ENCODE measurements around the gene MOB2.

MOB2 gene, protein sequence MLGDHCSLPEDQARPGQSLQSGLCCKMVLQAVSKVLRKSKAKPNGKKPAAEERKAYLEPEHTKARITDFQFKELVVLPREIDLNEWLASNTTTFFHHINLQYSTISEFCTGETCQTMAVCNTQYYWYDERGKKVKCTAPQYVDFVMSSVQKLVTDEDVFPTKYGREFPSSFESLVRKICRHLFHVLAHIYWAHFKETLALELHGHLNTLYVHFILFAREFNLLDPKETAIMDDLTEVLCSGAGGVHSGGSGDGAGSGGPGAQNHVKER

DNA sequence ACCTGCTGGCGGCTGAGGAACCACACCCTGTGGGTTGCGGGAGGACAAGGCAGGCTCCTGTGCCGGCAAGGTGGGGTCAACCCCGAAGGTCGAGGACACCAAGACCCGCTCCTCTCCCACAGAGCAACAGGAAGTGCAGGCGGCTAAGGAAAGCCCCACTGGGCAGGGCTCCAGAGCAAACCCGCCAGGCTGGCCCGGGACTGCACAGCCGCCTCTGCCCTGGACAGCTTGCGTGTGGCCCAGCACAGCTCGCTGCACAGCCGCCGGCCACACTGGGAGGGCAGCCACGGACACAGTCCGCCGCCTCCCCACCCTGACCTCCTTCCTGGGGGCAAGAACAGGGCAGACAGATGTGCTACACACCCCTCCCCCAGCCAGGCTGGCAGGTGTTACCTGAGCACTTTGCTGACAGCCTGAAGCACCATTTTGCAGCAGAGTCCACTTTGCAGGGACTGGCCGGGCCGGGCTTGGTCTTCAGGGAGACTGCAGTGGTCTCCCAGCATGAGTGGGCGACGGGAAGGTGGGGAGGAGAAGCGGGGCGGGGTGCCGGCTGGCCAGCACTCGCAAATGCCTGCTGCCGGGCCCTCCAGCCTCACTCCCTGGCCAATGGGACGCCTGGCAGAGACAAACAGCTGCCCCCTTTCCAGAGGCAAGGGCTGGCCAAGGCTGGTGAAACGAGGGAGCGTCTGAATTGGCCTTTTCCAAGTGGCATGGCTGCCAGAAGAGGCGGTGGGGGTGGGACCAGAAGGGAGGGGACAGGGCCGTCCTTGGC, at the start of gene MOB2:
Gene MOB2, minus strand, starts transcription at position 726 of the 772 bp plus-strand sequence. Its CDS starts 223 bp downstream, at position 503.
- FAIRE-seq (no peak), DNase-seq (ENCODE audit: insufficient read length, low spot score) (no peak)

DNA sequence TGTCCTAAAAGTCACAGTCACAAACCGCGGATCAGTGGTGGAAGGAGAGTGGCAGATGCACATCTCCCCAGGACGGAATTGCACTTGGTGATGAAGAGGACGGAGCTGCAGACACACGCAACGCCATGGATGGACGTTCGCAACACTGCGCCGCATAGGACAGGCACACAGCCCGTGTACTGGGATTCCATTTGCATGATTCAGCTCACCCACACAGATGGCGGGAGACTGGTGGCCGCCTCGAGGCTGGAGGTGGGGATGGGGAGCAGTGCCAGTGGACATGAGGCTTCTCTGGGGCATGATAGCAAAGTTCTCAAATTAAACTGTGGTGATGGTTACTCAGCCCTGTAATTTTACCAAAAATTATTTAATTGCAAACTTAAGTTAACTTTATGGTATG, 48.1 kb upstream of the MOB2 start:
- no peak for DNase-seq (ENCODE audit: insufficient read length, low spot score)
- no peak for FAIRE-seq

DNA sequence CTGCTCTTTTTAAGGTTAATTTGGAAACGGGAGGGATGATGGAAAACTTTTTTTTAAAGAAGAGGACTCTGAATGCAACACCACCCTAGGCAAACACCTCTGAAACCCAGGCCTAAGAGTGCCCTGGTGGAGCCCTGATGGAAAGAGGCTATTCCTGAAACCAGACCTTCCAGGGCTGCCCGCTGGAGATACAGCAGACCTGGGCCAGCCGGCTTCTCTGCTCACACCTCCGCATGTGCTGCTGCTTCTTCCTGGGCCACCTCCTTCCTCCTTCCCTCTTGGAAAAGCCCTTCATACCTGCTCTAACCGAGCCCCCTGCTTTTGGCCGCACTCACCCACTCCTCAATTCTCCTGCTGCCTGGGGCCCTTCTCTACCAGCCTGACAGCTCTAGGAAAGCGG, 47.6 kb upstream of the MOB2 start:
- no peak for FAIRE-seq
- no peak for DNase-seq (ENCODE audit: insufficient read length, low spot score)

DNA sequence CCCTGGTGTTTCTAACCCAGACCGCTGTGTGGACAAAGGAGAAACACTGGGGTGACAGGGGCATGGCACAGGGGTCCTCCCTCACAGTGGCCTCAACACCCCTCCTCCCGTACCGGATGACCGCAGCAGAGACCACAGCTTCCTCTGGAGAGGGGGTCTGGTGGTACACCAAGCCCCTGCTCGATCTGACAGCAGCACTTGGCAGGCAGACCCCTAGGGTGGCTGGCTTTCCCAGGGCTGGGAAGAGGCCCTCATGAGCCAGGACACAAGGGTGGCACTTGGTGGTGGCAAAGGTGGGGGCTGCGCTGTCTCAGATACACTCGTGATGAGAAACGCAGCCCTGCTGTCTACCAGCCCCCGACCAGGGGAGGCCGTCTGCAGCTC, 46.8 kb upstream of the MOB2 start:
- FAIRE-seq = no peak
- DNase-seq (ENCODE audit: insufficient read length, low spot score) = no peak

DNA sequence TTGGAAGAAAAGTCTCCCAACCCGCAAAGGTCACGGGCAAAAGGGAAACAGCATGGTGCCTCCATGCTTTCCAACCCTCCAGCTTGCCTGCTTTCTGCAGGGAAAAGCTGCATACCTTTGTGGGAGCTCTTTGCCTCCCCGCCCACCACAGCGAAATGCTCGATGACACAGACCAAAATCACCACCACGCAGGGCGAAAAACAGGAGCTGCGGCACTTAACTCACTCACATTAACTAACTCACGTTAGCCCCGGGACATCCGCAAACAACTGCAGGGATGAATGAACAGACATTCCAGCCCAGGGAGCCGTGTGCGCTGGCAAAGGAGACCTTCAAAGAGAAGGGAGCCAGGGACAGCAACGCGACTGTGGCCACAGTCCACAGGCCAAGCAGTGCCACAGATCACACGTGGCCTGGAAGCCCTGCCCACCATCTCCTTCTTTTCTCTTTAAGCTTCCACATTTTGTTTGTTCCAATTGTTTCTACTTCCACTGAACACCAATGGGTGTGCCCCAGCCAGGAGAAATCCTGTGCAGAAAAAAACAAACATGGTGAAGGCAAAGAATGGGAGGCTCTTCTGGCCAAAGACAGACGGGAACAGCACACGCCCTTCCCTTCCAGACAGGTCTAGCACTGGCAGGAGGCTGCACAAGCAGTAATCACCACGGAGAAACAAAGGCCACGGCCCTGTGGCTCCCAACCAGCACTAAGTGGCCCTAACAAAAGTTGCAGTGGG, 46.2 kb upstream of the MOB2 start:
- no peak for DNase-seq (ENCODE audit: insufficient read length, low spot score)
- FAIRE-seq = no peak

DNA sequence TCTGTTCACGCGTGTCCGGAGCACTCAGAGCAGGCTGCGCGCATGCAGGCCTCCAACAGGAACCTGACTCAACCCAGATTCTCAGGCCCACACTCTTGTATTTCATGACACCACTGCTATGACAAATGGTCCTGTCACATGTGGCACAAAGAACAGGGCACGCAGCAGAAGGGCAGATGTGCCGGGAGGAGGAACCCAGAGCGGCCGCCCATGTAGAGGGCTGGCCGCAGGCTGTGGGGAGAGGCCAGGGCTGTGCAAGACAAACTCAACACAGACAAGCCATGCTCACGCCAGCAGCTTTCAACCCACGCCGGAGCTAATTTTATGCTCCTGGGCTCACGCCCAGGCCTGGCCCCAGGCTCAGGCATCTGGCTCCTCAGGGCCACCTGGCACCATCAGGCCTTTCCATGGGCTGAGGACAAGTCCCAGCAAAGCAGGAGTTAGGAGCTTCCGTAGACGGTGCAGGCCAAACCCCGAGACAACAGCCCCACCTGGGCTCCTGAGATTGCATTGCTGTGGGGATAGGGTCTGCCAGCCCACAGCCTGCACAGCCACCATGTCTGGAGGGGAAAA, 45.5 kb upstream of the MOB2 start:
- FAIRE-seq (no peak), DNase-seq (ENCODE audit: insufficient read length, low spot score) (no peak)

DNA sequence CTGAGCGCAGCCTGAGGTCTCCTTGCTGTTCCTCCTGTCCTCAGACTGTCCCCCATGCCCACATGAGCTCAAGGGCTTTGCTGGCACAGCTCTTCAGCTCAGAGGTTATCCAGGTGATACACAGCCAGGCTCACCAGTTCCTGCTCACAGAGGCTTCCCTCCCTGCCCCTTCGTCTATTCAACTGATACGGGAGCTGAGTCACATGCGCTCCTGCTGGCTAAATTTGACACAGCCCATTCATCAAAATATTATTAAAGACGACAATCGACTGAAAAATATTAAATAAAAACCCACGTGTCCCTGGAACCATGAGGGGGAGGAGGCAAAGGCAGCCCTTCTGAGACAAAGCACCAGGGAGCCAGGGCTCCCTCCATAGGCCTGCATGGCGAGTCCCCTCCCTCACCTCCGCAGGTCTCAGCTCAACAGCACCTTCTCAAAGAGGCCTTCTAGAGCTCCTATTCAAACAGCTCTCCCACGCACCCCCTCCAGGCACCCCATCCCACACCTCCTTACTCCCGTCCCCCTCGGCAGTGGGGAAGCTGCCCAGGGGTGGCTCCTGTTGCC, 45.0 kb upstream of the MOB2 start:
- FAIRE-seq (no peak), DNase-seq (ENCODE audit: insufficient read length, low spot score) (no peak)

DNA sequence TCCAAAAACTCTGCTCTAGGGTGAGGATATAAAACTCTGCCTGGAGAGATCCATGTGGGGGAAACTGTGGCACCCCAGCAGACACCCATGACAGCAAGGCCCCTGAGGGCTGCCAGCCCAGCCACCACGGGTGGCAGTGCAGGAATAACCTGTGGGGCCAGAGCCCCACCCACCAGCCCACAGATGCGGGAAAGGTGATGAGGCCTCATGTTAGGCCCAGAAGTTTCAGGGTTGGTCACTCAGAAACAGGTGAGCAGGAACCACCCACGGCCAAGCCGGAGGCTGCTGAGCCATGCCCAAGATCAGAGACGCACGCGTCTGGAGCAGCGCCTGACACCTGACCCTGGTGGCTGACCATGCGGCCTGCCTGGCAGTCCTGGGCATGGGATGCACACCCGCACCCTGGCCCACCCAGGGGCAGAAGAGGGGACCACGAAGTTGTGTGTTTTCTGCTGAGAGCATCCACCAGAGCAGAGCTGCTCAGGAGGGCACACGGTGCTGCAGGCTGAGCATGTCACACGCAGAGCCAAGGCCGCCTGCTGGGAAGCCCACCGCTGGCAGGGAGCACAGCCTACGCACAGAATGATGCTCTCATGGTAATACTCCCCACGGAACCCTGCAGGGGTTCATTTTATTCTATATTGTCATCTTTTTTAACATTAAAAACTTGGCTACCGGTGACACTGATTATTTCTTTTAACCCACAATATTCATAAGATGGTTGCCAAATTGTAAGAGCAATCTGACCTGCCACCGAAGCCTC, 44.3 kb upstream of the MOB2 start:
- DNase-seq (ENCODE audit: insufficient read length, low spot score) = no peak
- no peak for FAIRE-seq

DNA sequence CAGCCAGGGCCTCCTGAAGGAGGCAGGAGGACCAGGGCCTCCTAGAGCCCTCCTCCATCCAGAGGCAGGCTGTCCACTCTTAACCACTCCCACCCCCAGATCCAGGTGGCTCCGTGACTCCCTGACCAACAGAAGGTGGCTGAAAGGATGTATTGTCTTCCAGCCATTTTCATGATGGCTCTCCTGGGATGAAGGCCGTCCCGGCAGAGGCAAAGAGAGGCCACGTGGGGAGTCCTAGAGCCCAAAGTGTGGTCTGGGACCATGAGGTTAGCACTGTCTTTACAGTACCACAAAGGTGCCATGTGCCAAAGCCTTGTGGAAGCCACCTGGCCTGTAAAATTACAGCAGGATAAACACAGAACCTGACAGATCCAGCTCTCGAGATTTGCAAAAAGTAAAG, 43.2 kb upstream of the MOB2 start:
- FAIRE-seq (no peak), DNase-seq (ENCODE audit: insufficient read length, low spot score) (no peak)

DNA sequence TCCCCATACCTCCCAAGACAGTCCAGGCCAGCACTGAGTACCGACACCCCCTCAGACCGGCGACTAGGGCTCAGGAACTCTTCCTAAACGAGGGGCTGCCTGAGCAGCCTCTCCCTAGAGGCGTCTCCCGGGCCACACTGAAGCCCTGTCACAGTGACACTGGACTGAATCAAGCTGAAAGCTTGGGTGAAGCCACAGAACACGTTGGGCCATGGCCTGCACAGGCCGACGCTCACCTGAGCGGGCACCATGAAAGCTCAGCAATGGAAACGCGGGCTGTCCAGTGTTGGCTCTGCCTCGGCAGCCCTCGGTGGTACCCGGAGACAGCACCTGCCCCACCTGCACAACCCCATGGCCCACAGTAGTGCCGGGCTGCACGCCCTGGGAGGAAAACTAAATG, 42.7 kb upstream of the MOB2 start:
- FAIRE-seq (no peak), DNase-seq (ENCODE audit: insufficient read length, low spot score) (no peak)

DNA sequence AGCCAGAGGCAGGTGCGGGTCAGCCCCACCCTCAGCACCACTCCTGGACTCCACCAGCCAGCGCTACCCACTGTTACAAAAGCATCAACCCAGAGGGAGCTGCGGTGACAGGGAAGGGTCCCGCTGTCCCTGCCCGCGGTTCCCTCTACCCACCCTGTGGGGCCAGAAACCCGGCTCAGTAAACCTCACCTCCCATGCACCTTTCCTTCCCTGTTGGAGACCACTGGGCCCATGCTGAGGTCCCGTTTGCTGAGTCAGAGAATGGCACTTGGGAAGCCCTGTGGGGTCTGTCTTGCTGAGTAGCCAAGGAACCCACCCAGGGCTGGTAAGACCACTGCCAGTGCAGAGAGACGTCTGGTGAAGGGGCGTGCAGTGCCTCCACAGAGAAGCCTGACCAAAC, 42.1 kb upstream of the MOB2 start:
- no peak for DNase-seq (ENCODE audit: insufficient read length, low spot score)
- no peak for FAIRE-seq

DNA sequence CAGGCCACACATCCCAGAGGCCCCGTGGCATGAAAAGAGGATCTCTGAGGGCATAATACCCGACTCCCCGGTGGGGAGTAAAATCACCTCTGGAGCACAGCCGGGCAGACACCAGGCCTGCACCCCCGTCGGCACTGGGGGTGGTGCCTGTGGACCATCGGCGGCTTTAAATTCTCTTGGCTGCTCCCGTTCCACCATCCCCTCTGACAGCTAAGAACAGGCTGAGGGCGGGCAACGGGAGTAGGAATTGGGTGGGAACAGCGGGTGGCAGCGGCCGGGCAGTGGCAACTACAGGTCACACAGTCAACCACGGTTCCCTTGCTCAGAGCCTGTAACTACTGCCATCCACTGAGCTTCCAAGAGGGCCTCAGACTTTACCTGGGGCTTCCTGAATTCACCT, 40.2 kb upstream of the MOB2 start:
- FAIRE-seq (no peak), DNase-seq (ENCODE audit: insufficient read length, low spot score) (no peak)

DNA sequence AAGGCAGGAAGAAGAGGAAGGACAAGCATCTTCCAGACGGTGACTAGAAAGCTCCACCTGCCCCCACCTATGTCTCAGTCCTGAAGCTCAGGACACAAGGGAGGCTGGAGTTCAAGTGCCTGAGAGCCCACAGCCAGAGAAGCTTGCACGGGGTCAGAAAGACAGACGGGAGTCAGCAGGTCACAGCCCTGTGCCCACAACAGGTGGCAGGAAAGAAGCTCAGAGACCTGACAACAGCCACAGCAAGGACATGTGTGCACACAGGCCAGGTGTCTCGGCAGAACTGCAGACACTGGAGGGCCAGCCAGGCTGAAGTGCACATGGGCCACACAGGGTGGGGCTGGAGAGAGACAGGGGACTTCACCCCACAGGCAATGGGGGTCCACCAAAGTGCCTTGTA, 37.2 kb upstream of the MOB2 start:
- DNase-seq (ENCODE audit: insufficient read length, low spot score) = no peak
- FAIRE-seq = no peak

DNA sequence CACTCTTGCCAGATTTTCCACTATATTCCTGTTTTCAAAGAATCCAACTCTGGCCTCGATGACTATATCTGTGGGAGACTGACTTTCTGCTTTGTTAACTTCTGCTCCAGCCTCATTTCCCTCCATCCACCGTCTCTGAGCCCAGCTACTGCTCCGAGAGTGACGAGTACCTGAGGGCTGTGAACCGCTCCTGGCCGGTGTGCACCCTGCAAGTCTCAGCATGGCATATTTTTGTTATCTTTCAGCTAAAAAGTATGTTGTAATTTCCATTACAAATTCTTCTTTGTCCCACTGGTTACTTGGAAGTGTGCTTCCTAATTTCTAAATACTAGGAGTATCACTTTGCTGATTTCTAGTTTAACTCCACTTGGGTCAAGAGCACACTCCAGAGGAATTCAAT, 36.5 kb upstream of the MOB2 start:
- DNase-seq (ENCODE audit: insufficient read length, low spot score) = no peak
- no peak for FAIRE-seq

DNA sequence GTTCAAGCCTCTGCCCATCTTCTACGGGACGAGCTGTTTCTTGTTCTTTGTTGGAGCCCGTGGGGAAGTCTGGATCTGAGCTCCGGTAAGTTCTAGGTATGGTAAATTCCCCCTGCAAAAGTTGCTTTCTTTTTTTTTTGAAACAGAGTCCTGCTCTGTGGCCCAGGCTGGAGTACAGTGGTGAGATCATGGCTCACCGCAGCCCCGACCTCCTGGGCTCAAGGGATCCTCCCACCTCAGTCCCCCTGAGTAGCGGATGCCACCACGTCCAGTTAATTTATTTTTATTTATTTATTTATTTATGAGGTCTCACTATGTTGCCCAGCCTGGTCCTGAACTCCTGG, 35.5 kb upstream of the MOB2 start:
- DNase-seq (ENCODE audit: insufficient read length, low spot score) (no peak), FAIRE-seq (no peak)

DNA sequence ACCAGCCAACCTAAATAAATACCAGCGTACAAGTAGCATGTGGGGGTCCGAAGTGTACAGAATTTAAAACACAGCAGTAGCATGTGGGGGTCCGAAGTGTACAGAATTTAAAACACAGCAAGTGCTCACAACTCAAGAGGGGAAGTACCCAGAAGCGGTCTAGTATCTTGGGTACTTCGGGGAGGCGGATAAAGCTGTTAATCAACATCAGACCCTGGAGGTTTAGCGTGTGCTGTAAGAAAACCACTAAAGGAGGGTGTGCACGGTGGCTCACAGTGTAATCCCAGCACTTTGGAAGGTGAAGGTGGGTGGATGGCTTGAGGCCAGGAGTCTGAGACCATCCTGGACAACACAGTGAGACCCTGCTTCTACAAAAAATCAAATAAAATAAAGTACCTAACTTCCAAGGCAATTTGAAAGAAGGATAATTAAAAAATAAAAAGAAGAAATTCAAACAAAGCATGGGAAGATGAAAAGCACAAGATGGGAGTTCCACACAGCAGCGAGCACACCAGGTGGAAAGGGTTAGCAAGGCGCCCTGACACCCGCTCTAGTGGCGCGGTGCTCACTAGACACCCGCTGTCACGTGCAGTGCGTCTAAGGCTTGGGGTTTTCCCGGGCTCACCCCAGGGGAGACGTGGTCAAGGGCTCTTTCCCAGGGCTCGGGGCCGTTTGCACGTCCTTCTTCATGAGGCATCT, 35.0 kb upstream of the MOB2 start:
- DNase-seq (ENCODE audit: insufficient read length, low spot score) (no peak), FAIRE-seq (no peak)

DNA sequence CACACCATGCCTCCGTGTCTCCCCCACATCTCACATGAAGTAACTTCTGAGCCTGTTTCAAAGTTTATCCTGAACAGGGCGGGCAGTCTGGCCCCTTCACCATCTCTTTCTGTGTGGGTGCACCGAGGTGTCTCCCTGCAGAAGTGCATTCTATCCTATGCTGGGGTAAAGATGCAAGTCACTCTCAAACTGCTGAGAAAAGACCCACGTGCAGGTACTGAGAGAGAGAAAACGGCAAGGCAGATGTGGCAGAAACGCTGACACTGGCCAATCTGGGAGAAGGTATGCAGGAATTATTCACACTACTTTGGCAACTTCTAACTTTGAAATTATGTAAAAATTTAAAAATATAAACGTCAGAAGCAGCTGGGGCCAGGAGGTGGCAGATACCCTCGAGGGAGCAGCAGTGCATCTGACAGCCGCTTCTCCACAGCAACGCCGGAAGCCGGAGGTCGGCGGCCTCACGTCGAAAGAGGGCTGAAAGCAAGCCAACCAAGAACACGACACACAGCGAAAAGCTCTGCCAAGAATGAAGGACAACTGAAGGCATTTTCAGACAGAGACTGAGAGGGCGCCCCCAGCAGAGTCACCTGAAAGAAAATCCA, 34.2 kb upstream of the MOB2 start:
- DNase-seq (ENCODE audit: insufficient read length, low spot score) (no peak), FAIRE-seq (no peak)

DNA sequence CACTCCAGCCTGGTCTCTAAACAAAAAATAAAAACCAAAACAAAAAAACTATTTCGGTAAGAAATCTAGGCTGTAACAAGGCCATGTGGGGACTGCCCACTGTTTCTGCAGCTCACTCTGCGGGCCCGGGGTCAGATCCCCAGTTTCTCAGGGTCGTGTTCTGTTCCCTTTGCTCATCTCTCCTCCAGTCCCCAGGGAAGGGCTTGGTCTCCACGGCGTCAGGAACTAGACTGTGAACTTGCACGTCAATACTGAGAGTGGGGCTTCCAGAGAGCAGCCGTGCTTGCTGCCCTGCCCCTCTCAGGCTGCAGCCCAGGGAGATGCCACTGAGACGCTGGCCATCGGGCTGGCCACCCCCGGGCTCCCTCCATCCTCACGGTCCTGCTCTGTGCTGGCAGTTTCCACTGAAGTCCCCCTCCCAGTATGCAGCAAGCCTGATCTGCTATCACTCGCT, 33.7 kb upstream of the MOB2 start:
- DNase-seq (ENCODE audit: insufficient read length, low spot score) = no peak
- FAIRE-seq = no peak

Data from HTR-8/SVneo (cell line).